Ascending aorta (tissue), 2 donors: ENCODE measurements around the gene HSF5. TPM values are rescaled to one million over a fixed set of nuclear protein-coding genes. Genes with fewer than 3 reads are reported as not detected.

ENCODE experiments used
- DNase-seq, 2 donors: peaks; one replicate each; pipeline ENCODE4 v3.0.0-alpha.2; 2019; ENCODE audit warnings: low spot score in 2 of 2
- H3K27ac ChIP-seq, 2 donors: fragments of 200-600 bp; sonication (generic); one replicate each; pipeline ENCODE4 v1.5.1; 2016 to 2017; ENCODE audit warnings: mild to moderate bottlenecking in 1 of 2
- H3K27me3 ChIP-seq: fragments of 200-600 bp; sonication (generic); one replicate; pipeline ENCODE4 v1.5.1; 2017
- H3K36me3 ChIP-seq, 2 donors: fragments of 200-600 bp; sonication (generic); one replicate each; pipeline ENCODE4 v1.5.1; 2016
- H3K4me1 ChIP-seq, 2 donors: fragments of 200-600 bp; sonication (generic); one replicate each; pipeline ENCODE4 v1.5.1; 2016 to 2017; ENCODE audit warnings: mild to moderate bottlenecking in 1 of 2
- H3K4me3 ChIP-seq, 2 donors: fragments of 200-600 bp; sonication (generic); one replicate each; pipeline ENCODE4 v1.5.1; 2016 to 2017; ENCODE audit warnings: mild to moderate bottlenecking in 1 of 2
- H3K9me3 ChIP-seq, 2 donors: fragments of 200-600 bp; sonication (generic); one replicate each; pipeline ENCODE4 v1.5.1; 2016
- intact Hi-C: fragments of 100-400 bp; cut with DNase I; formaldehyde crosslinking; loops from one replicate; pipeline ENCODE4 v1.15.1; 2023
- total RNA-seq: library from RNA; depleted of rRNA; stranded (reverse); fragments of >200 nt; gene quantifications from one replicate; pipeline ENCODE4 v1.1.0, GENCODE V29; 2016
- TF ChIP-seq, protein P1 (sequence below), 3 experiments: fragments of 200-600 bp in 2 of 3; fragments of 450-650 bp in 1 of 3; sonication (generic) in 2 of 3; IDR thresholded peaks; one replicate each; pipeline ENCODE4 v1.5.1; 2016 to 2019; ENCODE audit warnings: antibody characterized with exemption in 3 of 3, mild to moderate bottlenecking in 1 of 3, moderate library complexity in 1 of 3

The HSF5 gene
- total RNA-seq, 1 donor from 2014 or later, result not detected

DNA sequence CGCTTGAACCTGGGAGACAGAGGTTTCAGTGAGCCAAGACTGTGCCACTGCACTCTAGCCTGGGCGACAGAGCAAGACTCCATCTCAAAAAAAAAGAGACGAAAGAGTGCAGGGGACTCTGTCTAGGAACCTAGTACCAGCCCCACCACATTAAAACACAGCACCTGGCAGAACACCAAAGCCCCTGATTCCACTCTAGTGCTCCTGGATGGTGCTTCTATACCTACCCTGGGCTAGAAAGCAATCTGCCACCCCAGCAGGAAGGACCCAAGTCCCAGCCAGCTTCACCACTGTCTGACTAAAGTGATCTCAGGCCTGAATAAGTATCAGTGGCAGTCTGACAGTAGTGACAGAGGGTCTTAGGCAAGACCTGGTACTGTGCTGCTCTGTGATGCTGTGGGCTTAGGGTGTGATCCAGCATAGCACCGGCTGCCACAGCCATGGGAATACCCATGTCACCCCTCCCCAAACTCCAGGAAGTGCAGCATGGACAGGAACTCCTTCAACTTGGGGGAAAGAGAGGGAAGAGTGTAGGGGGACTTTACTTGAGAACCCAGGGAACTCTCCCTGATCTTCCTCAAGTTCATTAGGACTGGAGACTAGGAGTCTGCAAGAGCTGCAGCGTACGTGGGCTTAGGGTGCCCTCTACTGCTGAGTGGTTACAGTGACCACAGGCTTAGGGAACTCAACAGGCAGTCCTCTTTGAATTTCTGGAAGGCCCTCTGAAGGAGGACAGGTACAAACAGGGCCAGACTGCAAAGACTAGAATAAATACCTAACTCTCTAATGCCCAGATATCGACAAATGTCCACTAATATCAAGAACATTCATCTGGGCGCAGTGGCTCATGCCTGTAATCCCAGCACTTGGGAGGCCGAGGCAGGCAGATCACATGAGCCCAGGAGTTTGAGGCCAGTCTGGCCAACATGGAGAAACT lies 40.9 kb downstream of the HSF5 start:
- Histone ChIP-seq H3K4me1 (no peaks in the 10 kb centered on the region), H3K36me3 (no peaks in the 10 kb centered on the region), H3K27me3 (no peaks in the 10 kb centered on the region), H3K9me3 (no peaks in the 10 kb centered on the region), H3K27ac (no peak overlapping the region), H3K4me3 (no peak overlapping the region)
- DNase-seq, result no peak
- intact Hi-C loops, result no loop called here
- TF ChIP-seq, protein P1, sequence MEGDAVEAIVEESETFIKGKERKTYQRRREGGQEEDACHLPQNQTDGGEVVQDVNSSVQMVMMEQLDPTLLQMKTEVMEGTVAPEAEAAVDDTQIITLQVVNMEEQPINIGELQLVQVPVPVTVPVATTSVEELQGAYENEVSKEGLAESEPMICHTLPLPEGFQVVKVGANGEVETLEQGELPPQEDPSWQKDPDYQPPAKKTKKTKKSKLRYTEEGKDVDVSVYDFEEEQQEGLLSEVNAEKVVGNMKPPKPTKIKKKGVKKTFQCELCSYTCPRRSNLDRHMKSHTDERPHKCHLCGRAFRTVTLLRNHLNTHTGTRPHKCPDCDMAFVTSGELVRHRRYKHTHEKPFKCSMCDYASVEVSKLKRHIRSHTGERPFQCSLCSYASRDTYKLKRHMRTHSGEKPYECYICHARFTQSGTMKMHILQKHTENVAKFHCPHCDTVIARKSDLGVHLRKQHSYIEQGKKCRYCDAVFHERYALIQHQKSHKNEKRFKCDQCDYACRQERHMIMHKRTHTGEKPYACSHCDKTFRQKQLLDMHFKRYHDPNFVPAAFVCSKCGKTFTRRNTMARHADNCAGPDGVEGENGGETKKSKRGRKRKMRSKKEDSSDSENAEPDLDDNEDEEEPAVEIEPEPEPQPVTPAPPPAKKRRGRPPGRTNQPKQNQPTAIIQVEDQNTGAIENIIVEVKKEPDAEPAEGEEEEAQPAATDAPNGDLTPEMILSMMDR (IDR thresholded peaks at IDR 0.05), result peak in 2 of 3 experiments; percentile 8 to 30

DNA sequence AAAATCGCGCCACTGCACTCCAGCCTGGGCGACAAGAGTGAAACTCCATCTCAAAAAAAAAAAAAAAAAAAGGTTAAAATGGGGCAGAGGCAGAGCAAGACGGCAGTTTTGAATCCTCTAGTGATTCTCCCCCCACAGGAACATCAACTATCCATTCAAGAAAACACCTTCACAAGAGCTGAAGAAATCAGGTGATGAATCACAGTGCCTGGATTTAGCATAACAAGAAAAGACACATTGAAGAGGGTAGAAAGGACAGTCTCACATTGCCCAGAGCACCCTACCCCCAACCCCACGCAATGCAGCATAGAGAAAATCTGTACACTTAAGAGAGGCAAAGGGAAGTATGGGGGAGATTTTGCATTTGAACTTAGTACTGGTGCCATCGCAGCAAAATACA lies 42.1 kb downstream of the HSF5 start:
- intact Hi-C loops, result no loop called here
- TF ChIP-seq, protein P1 (IDR thresholded peaks at IDR 0.05), result no peak

DNA sequence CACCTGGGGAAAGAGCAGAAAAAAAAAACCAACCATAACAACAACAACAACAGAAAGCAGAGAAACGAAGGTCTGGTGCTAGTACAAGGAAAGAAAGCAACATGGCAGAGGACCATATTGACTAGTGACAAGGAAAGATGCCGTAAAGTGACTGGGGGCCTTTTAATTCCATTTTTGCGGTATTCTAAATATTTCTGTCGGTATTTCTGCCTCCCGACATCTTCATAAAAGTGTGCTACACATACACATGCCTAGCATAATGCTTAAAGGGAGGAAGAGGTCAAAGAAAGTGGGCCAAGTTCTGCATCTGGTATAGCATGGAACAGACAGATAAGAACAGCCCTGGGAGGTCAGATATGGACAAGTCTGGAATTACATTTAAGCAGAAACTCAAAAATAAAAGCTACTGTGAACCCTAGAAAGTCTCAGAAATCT lies 51.4 kb downstream of the HSF5 start:
- H3K4me1 ChIP-seq, result no peaks in the 10 kb centered on the region
- H3K4me3 ChIP-seq, result no peak overlapping the region
- H3K9me3 ChIP-seq, result no peaks in the 10 kb centered on the region
- intact Hi-C loops, result no loop called here
- no peak overlapping the region for H3K27ac ChIP-seq
- DNase-seq, result no peak
- TF ChIP-seq, protein P1 (IDR thresholded peaks at IDR 0.05), result no peak
- H3K27me3 ChIP-seq, result no peaks in the 10 kb centered on the region
- no peaks in the 10 kb centered on the region for H3K36me3 ChIP-seq

More for the DNA sequence above, 42.1 kb downstream of the HSF5 start:
- Histone ChIP-seq H3K27me3 (no peaks in the 10 kb centered on the region), H3K4me3 (no peak overlapping the region), H3K36me3 (no peaks in the 10 kb centered on the region), H3K4me1 (no peaks in the 10 kb centered on the region), H3K27ac (no peak overlapping the region), H3K9me3 (no peaks in the 10 kb centered on the region)
- no peak for DNase-seq

DNA sequence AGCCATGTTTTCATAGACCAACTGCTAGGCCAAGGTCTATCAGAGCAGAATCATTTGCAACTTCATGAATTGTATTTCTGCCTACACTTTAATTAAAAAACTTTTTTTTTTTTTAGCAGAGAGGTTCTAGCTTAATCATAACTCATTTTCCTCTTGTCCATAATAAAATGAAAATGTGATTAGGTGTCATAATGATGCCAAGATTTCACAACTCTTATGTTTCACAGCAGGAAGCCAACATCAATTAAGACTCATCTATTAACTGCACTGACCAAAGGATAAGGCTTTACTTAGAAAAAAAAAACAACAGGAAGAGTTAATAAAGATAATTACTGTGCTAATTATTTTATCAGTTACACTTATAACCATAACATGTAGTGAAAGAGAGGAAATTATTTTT lies 52.0 kb downstream of the HSF5 start:
- DNase-seq, result no peak
- Histone ChIP-seq H3K27me3 (no peaks in the 10 kb centered on the region), H3K4me1 (no peaks in the 10 kb centered on the region), H3K36me3 (no peaks in the 10 kb centered on the region), H3K27ac (no peak overlapping the region), H3K9me3 (no peaks in the 10 kb centered on the region), H3K4me3 (no peak overlapping the region)
- intact Hi-C loops, result no loop called here
- TF ChIP-seq, protein P1 (IDR thresholded peaks at IDR 0.05), result no peak

DNA sequence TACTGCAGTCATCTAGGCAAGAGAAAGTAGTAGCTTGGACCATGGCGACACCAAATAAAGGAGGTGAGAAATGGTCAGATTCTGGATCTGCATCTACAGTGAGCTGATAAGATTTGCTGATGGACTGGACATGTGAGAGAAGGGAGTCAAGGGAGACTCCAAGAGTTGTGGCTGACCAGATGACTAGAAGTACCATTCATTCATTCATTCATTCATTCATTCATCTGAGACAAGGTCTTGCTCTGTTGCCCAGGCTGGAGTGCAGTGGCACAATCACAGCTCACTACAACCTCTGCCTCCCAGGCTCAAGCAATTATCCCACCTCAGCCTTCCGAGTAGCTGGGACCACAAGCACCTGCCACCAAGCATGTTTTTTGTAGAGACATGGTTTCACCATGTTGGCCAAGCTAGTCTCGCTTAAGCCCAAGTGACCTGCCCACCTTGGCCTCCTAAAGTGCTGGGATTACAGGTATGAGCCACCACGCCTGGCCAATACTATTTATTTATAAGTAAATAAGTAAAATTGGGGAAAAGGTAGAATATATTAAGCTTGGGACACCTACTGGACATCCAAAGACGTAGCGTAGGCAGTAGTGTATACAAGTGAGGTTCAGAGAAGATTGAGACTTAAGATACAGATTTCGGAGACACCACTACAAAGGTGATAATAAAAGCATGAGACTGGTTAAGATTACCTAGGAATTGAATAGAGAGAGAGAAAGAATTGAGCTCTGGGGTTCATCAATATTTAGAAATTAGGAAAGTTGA lies 55.2 kb downstream of the HSF5 start:
- DNase-seq, result no peak
- no peaks in the 10 kb centered on the region for H3K9me3 ChIP-seq
- intact Hi-C loops, result no loop called here
- H3K4me1 ChIP-seq, result no peaks in the 10 kb centered on the region
- TF ChIP-seq, protein P1 (IDR thresholded peaks at IDR 0.05), result no peak
- no peak overlapping the region for H3K4me3 ChIP-seq
- H3K36me3 ChIP-seq, result no peaks in the 10 kb centered on the region
- no peak overlapping the region for H3K27ac ChIP-seq
- H3K27me3 ChIP-seq, result no peaks in the 10 kb centered on the region
